Inferior parietal cortex (tissue), 1 donor: ENCODE data around the gene ZCCHC24.

Experiments
- DNase-seq: peaks from one replicate; pipeline ENCODE4 v3.0.0-alpha.2; 2016; ENCODE audit errors: extremely low spot score

ZCCHC24 gene

DNA sequence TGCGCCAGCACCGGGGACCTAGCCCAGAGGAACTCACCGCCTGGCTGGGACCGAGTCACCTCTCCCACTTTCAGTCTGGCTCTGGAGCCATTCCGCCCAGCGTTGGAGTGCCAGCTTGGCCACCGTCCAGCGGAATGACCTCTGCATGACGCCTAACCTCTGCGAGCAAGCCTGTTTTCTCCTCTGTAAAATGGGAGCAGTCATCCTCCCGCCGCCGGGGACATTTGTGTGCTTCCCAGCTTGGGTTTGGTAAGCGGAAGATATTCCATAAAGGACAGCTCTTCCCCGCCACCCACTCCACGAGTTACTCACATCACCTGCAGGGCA lies 1.3 kb upstream of the ZCCHC24 start:
- no peak for DNase-seq

DNA sequence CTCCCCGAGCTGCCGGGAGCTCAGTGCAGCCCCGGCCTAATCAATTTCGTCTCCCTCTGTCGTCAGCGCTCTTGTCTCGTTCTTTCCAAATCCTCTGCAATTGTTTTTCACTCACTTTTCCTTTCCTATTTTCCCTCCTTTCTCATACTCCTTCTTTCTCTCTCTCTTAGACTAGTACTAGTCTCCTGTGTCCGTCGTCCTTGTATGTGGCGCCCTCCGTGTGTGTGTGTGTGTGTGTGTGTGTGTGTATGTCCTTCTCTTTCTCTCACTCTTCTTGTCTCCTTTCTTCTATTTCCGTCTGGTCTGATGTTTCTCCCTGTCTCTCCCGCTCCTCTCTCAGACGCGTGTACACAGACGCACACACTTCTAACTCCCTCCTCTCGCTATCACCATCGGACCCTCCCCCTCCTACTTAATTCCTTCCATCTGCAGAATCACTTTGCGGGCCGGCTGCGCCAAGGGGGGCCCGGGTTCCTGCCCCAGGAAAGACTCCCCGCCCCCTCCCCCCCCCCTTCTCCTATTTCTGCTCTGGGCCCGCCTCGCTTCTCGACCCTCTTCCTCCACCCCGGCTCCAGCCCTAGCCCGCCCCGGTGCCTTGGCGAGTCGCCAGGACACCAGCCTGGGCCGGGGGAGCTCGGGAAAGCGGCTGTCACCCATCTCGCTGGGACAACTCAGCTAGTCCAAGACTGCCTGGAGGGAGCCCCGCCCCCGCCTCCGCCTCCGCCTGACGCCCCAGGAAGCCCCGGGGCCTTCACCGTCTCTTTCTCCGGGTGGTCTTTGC lies 743 bp upstream of the ZCCHC24 start:
- no peak for DNase-seq

DNA sequence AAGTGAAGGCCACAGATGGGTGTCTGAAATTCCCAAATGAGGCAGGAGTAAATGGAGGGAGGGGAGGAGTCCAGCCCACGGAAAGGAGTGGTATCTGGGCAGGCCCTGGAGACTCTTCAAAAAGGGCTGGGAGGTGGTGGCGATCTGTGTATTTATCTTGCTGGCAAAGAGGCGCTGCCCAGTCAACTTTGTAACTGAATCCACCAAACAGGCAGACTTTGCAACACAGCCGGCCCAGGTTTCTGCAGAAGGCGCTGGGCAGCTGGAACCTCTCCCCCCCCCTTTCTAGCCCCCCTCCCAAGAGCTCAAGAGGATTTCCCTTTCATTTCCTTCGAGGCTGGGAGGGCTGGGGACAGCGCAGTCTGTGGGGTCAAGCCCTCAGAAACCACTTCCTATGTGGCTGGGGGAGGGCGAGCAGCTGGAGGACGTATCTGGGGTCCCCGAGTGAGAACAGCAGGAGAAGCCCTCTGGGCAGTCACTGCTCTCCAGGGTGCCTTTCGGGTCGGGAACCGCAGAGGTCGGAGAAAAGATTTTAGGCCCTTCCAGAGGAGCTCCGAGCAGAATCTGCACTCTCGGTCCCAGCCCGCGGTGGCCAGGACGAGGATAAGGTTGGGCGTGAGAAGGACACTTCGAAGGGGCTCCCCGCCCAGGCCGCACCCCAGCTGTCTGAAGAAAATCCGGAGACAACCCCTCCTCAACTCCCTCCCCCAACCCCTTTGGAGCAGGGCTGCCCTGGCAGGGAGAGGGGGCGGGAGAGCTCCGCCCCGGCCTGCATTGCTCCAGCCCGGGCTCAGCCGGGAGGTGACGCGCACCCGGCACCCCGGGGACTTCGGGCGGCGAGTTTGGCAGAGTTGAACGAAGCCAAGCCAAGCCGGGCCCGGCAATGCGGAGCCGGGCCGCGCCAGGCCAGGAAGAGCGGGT lies 965 bp downstream of the ZCCHC24 start:
- no peak for DNase-seq

DNA sequence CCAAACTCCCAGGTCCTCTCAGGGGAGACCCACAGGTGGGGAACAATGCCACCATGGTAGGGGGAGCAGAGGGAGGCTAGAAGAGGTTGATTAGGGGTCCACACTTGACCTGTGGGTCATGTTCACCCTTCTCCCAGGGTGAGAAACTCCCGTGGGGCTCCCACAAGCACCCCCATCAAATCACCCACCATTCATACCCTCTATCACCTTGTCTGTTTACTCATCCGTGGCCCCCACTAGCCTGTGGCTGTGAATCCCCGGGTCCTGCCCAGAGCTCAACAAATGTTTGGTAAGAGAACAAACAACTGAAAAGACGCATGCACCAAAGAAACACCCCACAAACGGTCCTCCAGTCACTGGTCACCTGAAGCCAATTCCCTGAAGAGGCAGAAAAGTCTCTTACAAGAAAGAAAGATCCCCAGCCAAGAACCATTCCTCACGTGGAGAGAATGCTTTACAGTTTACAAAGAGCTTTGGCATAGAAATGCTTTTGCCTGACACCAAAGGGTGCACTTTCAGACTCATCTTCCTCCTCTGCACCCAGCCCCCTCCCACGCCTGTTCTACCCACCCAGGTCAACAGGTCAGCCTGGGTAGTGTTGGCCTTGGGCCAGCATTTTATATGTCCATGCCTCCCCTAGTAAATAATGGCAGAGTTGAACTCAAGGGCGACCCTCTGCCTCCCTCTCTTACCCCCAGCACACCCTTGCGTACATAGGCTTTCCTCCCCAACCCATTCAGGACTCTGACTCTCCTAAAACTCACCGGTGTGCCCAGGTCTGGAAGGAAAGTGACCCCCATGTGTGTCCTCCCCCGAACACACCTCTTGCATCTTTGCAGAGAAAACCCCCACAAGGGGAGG lies 1.9 kb downstream of the ZCCHC24 start:
- DNase-seq: no peak

GRCh38 chr10:79442171-79443040 lies 3.0 kb downstream of the ZCCHC24 start:
- DNase-seq: peak; percentile 78

- DNase-seq: no peak
Observed at GRCh38 chr10:79441433-79441832, 4.0 kb downstream of the ZCCHC24 start.

DNA sequence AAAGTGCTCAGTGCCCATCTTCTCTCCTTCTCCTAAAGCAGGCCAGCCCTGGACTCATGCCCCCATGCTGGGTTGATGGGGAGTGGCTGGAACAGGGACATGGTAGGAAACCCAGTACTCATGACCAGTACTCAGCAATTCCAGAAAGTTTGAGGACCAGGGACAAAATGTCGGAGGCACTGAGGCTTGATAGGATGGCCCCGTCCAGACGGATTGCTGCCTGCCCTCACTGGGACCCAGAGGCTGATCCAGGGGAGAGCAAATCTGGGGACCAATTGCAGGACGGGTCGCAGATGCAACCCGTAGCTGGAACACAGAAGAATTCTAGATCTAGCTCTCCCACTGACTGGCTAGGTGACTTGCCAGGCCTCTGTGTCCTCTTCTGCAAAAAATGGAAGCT lies 5.1 kb downstream of the ZCCHC24 start:
- no peak for DNase-seq

GRCh38 chr10:79438699-79439085 lies 6.7 kb downstream of the ZCCHC24 start:
- no peak for DNase-seq

- no peak for DNase-seq
Observed at GRCh38 chr10:79438021-79438698, 7.3 kb downstream of the ZCCHC24 start.

GRCh38 chr10:79437111-79437814 lies 8.2 kb downstream of the ZCCHC24 start:
- DNase-seq: no peak

DNA sequence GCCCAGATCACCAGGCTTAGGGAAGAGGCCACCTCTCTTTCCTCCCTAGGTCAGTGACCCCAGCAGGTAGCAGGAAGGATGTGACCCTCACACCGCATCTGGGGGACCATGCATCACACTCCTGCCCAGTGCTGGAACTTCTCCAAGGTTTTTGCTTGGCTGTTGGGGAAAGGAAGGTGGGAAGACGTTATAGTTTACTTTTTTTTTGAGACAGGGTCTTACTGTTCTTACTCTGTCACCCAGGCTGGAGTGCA lies 8.6 kb downstream of the ZCCHC24 start:
- no peak for DNase-seq

DNA sequence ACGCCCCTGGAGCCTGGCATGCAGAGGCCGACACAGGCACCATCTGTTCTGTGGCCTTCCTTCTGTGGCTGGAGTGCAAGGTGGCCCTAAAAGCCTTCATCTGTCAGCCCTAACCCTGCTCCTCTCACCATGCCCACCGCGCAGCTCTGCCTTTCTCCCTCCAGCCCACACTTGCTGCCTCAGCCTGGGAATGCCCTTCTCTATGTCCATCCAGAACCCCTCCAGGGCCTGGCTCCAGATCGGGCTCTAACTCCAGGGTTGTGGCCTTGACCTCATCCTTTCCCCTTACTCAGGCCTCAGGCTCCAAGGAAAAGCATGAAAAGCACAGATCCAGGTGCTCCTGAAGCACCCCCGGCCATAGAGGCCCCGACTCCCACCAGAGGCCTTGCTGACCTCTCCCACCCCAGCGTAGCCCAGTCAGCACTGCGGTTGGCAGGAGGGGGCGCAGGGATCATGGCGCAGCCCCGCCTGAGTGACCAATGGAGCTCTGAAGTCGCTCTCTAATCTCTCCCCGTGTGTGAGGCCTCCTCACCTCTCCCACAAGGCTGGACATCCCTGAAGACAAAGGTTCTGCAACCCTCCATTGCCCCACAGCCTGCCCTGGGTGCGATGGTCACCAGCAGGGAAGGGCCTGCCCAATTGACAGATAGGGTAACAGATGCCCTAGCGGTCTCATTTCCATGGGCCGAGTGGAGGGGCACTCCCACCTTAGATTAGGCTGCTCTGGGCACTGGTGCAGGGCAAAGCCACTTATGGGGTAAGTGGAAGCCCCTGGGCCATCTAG lies 9.2 kb downstream of the ZCCHC24 start:
- no peak for DNase-seq

DNA sequence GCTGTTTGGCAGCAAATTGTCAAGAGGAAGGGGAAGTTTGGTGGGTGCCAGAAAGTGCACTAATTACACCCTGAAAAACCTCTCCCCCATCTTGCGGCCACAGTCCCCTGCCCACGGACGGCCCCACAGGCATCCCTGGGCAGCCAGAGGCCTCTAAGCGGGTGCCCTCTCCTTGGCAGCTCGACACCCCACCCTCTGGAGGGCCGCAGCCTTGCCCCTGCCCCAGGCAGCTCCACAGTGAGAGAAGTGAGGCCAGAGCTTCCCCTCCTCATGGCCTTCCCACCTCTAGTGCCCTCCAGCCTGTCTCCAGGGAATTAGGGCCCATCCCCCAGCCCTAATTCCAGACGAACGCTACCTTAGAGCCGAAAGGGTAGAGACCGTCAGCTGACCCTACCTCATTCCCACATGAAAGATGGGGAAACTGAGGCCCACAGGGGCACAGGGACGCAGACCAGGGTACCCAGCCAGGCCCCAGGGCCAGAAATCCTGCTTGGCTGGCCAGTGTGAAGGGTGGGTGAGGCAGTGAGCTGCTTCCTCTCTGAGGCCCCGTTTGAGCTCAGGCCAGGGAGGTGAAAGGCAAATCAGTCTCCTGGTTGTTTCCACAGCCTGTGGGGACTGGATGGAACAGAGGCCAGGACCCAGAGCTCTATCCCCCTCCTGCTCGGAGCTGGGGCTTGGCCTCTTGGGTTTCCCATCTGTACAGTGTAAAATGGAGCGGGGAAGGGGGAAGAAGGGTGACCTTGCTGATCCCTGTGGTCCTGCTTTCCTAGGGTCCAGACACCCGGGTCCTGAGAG lies 10.0 kb downstream of the ZCCHC24 start:
- no peak for DNase-seq

DNA sequence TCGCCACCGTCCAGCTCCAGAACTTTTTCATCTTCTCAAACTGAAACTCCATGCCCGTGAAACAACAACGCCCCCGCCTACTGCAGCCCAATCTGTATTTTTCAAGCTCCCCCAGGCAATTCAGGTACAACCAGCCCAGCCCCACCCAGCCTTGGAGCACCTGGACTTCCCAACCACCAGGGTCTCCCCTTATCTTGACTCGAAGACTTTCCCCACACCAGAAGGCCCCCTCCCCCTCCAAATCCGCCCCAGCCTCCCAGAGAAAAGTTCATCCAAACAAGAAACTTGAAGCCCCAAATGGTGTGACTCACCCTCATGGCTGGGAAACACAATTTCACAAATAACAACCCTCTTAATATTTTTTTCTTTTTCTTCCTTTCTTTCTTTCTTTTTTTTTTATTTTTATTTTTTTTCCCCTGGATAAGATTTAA lies 10.6 kb downstream of the ZCCHC24 start:
- no peak for DNase-seq

GRCh38 chr10:79434223-79434687 lies 11.2 kb downstream of the ZCCHC24 start:
- DNase-seq: no peak

GRCh38 chr10:79433324-79434222 lies 11.9 kb downstream of the ZCCHC24 start:
- no peak for DNase-seq
